OCI-LY1 (cell line): Measurements from ENCODE around the gene SLC35F4.

ENCODE experiments used
- H2AFZ ChIP-seq: fragments of 200-600 bp; sonication (generic), shearing (Covaris generic); 2 replicates; pipeline ENCODE4 v1.6.0; 2014; ENCODE audit warnings: antibody characterized with exemption, mild to moderate bottlenecking, low read length
- H3F3A ChIP-seq: fragments of 200-600 bp; sonication (generic), shearing (Covaris generic); 2 replicates; pipeline ENCODE4 v1.6.0; 2014; ENCODE audit warnings: mild to moderate bottlenecking, antibody characterized with exemption, low read length, moderate library complexity; ENCODE audit not compliant: insufficient read depth
- H3K27ac ChIP-seq: fragments of 200-600 bp; sonication (generic); 2 replicates; pipeline ENCODE4 v1.5.1; 2014; ENCODE audit warnings: low read length, mixed run types, mild to moderate bottlenecking, low read depth; ENCODE audit not compliant: poor library complexity, severe bottlenecking
- H3K27me3 ChIP-seq: fragments of 200-600 bp; sonication (generic); 2 replicates; pipeline ENCODE4 v1.6.0; 2014; ENCODE audit warnings: antibody characterized with exemption, mild to moderate bottlenecking, low read length, moderate library complexity; ENCODE audit not compliant: insufficient read depth
- H3K36me3 ChIP-seq: fragments of 200-600 bp; sonication (generic); 2 replicates; pipeline ENCODE4 v1.6.1; 2014; ENCODE audit warnings: mild to moderate bottlenecking, antibody characterized with exemption, low read length, moderate library complexity, mixed read lengths; ENCODE audit not compliant: insufficient read depth
- H3K4me1 ChIP-seq: fragments of 200-600 bp; sonication (generic); 2 replicates; pipeline ENCODE4 v1.5.1; 2014; ENCODE audit warnings: mild to moderate bottlenecking, low read length, moderate library complexity; ENCODE audit not compliant: insufficient read depth, severe bottlenecking
- H3K4me2 ChIP-seq: fragments of 200-600 bp; sonication (generic), shearing (Covaris generic); 2 replicates; pipeline ENCODE4 v1.6.1; 2014; ENCODE audit warnings: low read length
- H3K4me3 ChIP-seq: fragments of 200-600 bp; sonication (generic); 2 replicates; pipeline ENCODE4 v1.5.1; 2014; ENCODE audit warnings: low read length, low read depth, mild to moderate bottlenecking, mixed read lengths; ENCODE audit not compliant: poor library complexity, severe bottlenecking
- H3K79me2 ChIP-seq: fragments of 200-600 bp; shearing (Covaris generic); 2 replicates; pipeline ENCODE4 v1.6.1; 2016; ENCODE audit warnings: mixed run types, low read length, mixed read lengths; ENCODE audit not compliant: insufficient read depth
- H3K9ac ChIP-seq: fragments of 200-600 bp; sonication (generic), shearing (Covaris generic); 2 replicates; pipeline ENCODE4 v1.6.1; 2014; ENCODE audit warnings: mild to moderate bottlenecking, low read length, mixed read lengths
- H3K9me2 ChIP-seq: fragments of 200-600 bp; sonication (generic), shearing (Covaris generic); 2 replicates; pipeline ENCODE4 v1.6.1; 2014; ENCODE audit warnings: low read depth, mild to moderate bottlenecking, low read length, mixed read lengths
- H3K9me3 ChIP-seq: fragments of 200-600 bp; shearing (Covaris generic); 2 replicates; pipeline ENCODE4 v1.6.1; 2014; ENCODE audit warnings: low read length, mixed read lengths
- H4K20me1 ChIP-seq: fragments of 200-600 bp; sonication (generic), shearing (Covaris generic); 2 replicates; pipeline ENCODE4 v1.6.0; 2016; ENCODE audit warnings: mild to moderate bottlenecking, low read length; ENCODE audit not compliant: insufficient read depth
- EZH2 ChIP-seq: fragments of 200-600 bp; sonication (generic), shearing (Covaris generic); IDR thresholded peaks from 2 replicates; pipeline ENCODE4 v1.8.0; 2017; ENCODE audit warnings: borderline replicate concordance, mixed run types, mild to moderate bottlenecking, antibody characterized with exemption, low read length, moderate library complexity, mixed read lengths
- TF ChIP-seq, protein P1 (sequence below): fragments of 200-600 bp; sonication (generic), shearing (Covaris generic); IDR thresholded peaks from 2 replicates; pipeline ENCODE4 v1.5.1; 2017; ENCODE audit warnings: mild to moderate bottlenecking, antibody characterized with exemption, low read length, moderate library complexity, mixed read lengths

The SLC35F4 gene

DNA sequence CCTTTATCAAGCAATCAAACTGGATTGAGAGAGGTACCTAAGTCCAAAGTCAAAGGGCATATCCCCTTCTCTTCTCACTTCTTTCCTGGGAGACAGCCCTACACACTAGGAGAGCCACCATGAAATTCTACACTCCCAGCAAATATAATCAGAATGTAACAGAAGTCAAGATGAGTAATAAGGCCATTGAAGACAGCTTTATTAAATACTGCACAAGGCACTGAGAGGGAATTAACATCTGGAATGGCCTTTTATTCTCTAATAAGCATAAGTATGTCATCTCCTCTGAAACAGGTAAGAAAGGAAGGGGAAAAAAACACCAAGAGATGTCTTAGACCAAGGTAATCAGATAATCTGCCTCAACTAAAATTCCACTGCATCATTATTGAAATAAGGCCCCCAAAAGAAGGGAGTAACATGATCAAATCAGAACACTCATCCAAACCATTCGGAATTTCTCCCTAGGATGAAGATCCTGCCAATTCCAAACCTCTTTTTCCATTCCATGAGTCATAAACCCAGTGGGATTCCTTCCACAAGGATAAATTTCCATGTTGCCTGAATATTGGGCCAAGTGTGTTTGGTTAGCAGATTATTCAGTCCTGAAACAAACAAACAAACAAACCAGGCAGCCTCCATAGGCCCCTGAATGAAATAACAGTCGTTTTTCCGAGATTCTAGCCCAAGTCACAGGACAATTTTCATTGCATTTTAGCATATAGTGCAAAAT, 19.9 kb downstream of the SLC35F4 start:
- H3K27me3 ChIP-seq: no peaks in the 10 kb centered on the region
- no peaks in the 10 kb centered on the region for H3K9me3 ChIP-seq
- H3F3A ChIP-seq: no peaks in the 10 kb centered on the region
- no peak overlapping the region for H3K4me3 ChIP-seq
- H4K20me1 ChIP-seq: no peaks in the 10 kb centered on the region
- no peak overlapping the region for H3K9ac ChIP-seq
- no peaks in the 10 kb centered on the region for H3K79me2 ChIP-seq
- H3K9me2 ChIP-seq: no peaks in the 10 kb centered on the region
- no peak overlapping the region for H2AFZ ChIP-seq
- H3K36me3 ChIP-seq: no peaks in the 10 kb centered on the region
- H3K27ac ChIP-seq: no peak overlapping the region
- H3K4me1 ChIP-seq: no peaks in the 10 kb centered on the region
- TF ChIP-seq EZH2: no peak
- TF ChIP-seq, protein P1, sequence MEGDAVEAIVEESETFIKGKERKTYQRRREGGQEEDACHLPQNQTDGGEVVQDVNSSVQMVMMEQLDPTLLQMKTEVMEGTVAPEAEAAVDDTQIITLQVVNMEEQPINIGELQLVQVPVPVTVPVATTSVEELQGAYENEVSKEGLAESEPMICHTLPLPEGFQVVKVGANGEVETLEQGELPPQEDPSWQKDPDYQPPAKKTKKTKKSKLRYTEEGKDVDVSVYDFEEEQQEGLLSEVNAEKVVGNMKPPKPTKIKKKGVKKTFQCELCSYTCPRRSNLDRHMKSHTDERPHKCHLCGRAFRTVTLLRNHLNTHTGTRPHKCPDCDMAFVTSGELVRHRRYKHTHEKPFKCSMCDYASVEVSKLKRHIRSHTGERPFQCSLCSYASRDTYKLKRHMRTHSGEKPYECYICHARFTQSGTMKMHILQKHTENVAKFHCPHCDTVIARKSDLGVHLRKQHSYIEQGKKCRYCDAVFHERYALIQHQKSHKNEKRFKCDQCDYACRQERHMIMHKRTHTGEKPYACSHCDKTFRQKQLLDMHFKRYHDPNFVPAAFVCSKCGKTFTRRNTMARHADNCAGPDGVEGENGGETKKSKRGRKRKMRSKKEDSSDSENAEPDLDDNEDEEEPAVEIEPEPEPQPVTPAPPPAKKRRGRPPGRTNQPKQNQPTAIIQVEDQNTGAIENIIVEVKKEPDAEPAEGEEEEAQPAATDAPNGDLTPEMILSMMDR: no peak
- H3K4me2 ChIP-seq: no peak overlapping the region

- Histone ChIP-seq H3K4me1 (no peaks in the 10 kb centered on the region), H3K9me2 (no peaks in the 10 kb centered on the region), H2AFZ (no peak overlapping the region), H3F3A (no peaks in the 10 kb centered on the region), H3K27ac (no peak overlapping the region), H3K9me3 (no peaks in the 10 kb centered on the region), H4K20me1 (no peaks in the 10 kb centered on the region), H3K27me3 (no peaks in the 10 kb centered on the region), H3K79me2 (no peaks in the 10 kb centered on the region), H3K36me3 (no peaks in the 10 kb centered on the region), H3K9ac (no peak overlapping the region), H3K4me3 (no peak overlapping the region), H3K4me2 (no peak overlapping the region)
- TF ChIP-seq EZH2: no peak
- TF ChIP-seq, protein P1: no peak
Observed at GRCh38 chr14:57845316-57845715, 20.6 kb downstream of the SLC35F4 start.

GRCh38 chr14:57837267-57837666, 28.6 kb downstream of the SLC35F4 start:
- Histone ChIP-seq H3K79me2 (no peaks in the 10 kb centered on the region), H3K36me3 (no peaks in the 10 kb centered on the region), H3K9me3 (no peaks in the 10 kb centered on the region), H3K27me3 (no peaks in the 10 kb centered on the region), H3F3A (no peaks in the 10 kb centered on the region), H2AFZ (no peak overlapping the region), H4K20me1 (no peaks in the 10 kb centered on the region), H3K4me2 (no peak overlapping the region), H3K9ac (no peak overlapping the region), H3K27ac (no peak overlapping the region), H3K4me3 (no peak overlapping the region), H3K4me1 (no peaks in the 10 kb centered on the region), H3K9me2 (no peaks in the 10 kb centered on the region)
- TF ChIP-seq, protein P1: no peak
- no peak for TF ChIP-seq EZH2
